Prostate gland (tissue), 2 donors: ENCODE data around the gene CHFR.

Source experiments
- POLR2A ChIP-seq: fragments of 450-650 bp; IDR thresholded peaks from one replicate; pipeline ENCODE4 v1.6.1; 2016; ENCODE audit warnings: antibody characterized with exemption, mild to moderate bottlenecking
- TF ChIP-seq, protein P1 (sequence below), 4 experiments: fragments of 200-600 bp in 2 of 4; fragments of 450-650 bp in 2 of 4; sonication (generic) in 2 of 4; IDR thresholded peaks; 1 replicate in 3 of 4; 2 replicates in 1 of 4; pipeline ENCODE4 v1.5.1; 2016 to 2019; ENCODE audit warnings: antibody characterized with exemption in 4 of 4, mild to moderate bottlenecking in 2 of 4, moderate library complexity in 2 of 4

- no peak for TF ChIP-seq POLR2A
- TF ChIP-seq, protein P1, sequence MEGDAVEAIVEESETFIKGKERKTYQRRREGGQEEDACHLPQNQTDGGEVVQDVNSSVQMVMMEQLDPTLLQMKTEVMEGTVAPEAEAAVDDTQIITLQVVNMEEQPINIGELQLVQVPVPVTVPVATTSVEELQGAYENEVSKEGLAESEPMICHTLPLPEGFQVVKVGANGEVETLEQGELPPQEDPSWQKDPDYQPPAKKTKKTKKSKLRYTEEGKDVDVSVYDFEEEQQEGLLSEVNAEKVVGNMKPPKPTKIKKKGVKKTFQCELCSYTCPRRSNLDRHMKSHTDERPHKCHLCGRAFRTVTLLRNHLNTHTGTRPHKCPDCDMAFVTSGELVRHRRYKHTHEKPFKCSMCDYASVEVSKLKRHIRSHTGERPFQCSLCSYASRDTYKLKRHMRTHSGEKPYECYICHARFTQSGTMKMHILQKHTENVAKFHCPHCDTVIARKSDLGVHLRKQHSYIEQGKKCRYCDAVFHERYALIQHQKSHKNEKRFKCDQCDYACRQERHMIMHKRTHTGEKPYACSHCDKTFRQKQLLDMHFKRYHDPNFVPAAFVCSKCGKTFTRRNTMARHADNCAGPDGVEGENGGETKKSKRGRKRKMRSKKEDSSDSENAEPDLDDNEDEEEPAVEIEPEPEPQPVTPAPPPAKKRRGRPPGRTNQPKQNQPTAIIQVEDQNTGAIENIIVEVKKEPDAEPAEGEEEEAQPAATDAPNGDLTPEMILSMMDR (IDR thresholded peaks at IDR 0.05) = no peak
These were observed 38.4 kb upstream of the CHFR start for GRCh38 chr12:132925597-132926414.
